Activated gamma-delta T cell treated with Interleukin-2 at 50 U/mL for 16 hours (primary cell): ENCODE results near the gene ELAC2.
A peak's percentile ranks its signal among the peaks of the same experiment; 100 is the strongest.

ENCODE experiments used
- DNase-seq: peaks from one replicate; pipeline ENCODE4 v3.0.0-alpha.2; 2020

ELAC2 gene

GRCh38 chr17:13017655-13018459, at the start of gene ELAC2:
Gene ELAC2 (minus strand): TSS chr17:13018027. CDS start chr17:13017947, 80 bp downstream.
- peak; percentile 93 for DNase-seq

- DNase-seq: no peak
These were observed 47.2 kb upstream of the ELAC2 start for GRCh38 chr17:13065032-13065431.

GRCh38 chr17:13055131-13055530, 37.3 kb upstream of the ELAC2 start:
- DNase-seq: no peak

- no peak for DNase-seq
These were observed 36.8 kb upstream of the ELAC2 start for GRCh38 chr17:13054666-13055065.

GRCh38 chr17:13051915-13052314, 34.1 kb upstream of the ELAC2 start:
- no peak for DNase-seq

- no peak for DNase-seq
These were observed 29.3 kb upstream of the ELAC2 start for GRCh38 chr17:13047011-13047606.

- no peak for DNase-seq
These were observed 28.5 kb upstream of the ELAC2 start for GRCh38 chr17:13046361-13046760.

- DNase-seq: no peak
These were observed 26.8 kb upstream of the ELAC2 start for GRCh38 chr17:13044572-13045065.

- DNase-seq: no peak
These were observed 21.3 kb upstream of the ELAC2 start for GRCh38 chr17:13038931-13039665.

GRCh38 chr17:13036751-13037150, 18.9 kb upstream of the ELAC2 start:
- DNase-seq: no peak

GRCh38 chr17:13035420-13035819, 17.6 kb upstream of the ELAC2 start:
- no peak for DNase-seq

- peak; percentile 40 for DNase-seq
These were observed 14.0 kb upstream of the ELAC2 start for GRCh38 chr17:13031718-13032350.

GRCh38 chr17:13030459-13031300, 12.9 kb upstream of the ELAC2 start:
- peak; percentile 49 for DNase-seq

- DNase-seq: no peak
These were observed 12.2 kb upstream of the ELAC2 start for GRCh38 chr17:13030056-13030455.

GRCh38 chr17:13029340-13029739, 11.5 kb upstream of the ELAC2 start:
- no peak for DNase-seq

- no peak for DNase-seq
These were observed 9.4 kb upstream of the ELAC2 start for GRCh38 chr17:13027246-13027645.

GRCh38 chr17:13025687-13026086, 7.9 kb upstream of the ELAC2 start:
- DNase-seq: no peak

GRCh38 chr17:13025258-13025627, 7.4 kb upstream of the ELAC2 start:
- no peak for DNase-seq

GRCh38 chr17:13024526-13025257, 6.9 kb upstream of the ELAC2 start:
- peak; percentile 59 for DNase-seq

- no peak for DNase-seq
These were observed 6.2 kb upstream of the ELAC2 start for GRCh38 chr17:13024016-13024415.

- no peak for DNase-seq
These were observed 759 bp downstream of the ELAC2 start for GRCh38 chr17:13016881-13017654.
